ENCODE data around the gene C17orf75. TPM values are rescaled to one million over a fixed set of nuclear protein-coding genes. Genes with fewer than 3 reads are reported as not detected.

Gene C17orf75
- polyA plus RNA-seq, 3 donors = 4.1 to 5.7 (median 5.0) TPM

DNA sequence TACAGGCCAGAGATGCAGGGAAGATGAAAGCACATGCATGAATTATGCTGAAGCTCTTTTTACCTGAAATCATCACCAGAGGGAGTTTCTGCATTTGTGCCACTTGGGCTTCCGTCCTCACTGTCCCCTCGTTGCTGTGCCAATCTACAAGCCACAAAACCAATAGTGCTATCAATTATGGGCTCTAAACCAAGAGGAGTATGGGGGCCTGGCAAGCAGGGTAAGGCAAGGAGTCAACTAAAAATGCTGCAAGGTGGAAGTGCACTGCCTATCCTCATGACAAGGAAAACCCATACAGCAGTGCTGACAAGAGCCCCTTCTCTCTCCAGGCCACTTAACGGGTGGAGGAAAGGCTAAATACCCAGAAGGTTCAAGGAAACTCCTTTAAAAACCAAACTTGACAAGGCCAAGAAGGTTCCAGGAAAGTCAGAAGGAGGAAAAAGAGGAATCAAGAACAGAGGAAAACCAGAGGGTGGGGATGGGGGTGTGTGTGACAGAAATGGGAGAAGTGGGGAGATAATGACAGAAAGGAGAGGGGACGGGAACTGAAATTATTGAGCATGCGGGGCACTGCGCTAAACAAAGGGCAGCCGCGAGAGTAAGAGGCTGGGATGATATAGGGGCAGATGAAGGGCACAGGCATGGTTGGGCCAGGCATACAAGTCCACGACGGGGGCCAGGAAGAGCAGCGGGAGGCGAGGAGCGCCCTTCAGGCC, 674 bp downstream of the C17orf75 start:
- H3K9ac ChIP-seq (ENCODE audit: insufficient read depth, low read length, poor library complexity, severe bottlenecking) = peak overlapping the region; percentile 55
- no peaks in the 10 kb centered on the region for H3K79me2 ChIP-seq (ENCODE audit: insufficient read depth, low read length)
- intact Hi-C loops (cut with micrococcal nuclease) = loop anchor here in 1 of 2 donors (5.0 kb wide), 1 partner anchor 89 kb away; no protein-coding TSS in a partner anchor
- Mint-ChIP-seq H3K36me3 (peaks cover 17 to 26% of the 10 kb centered on the region in 2 donors), H3K27ac (peak overlapping the region; percentile 85 to 94 (median 92)), H3K9me3 (no peaks in the 10 kb centered on the region), H3K4me3 (peak overlapping the region; percentile 90 to 93), H3K27me3 (ENCODE audit: low read depth in 3 of 3) (peaks cover 0 to 3% (median 2%) of the 10 kb centered on the region in 3 donors), H3K4me1 (peaks cover 31% of the 10 kb centered on the region)
- H3K36me3 ChIP-seq (replicated peaks in 1 of 2; ENCODE audit: control insufficient read depth in 1 of 2, insufficient read depth in 2 of 2, low read length in 2 of 2) = peaks cover 4 to 25% of the 10 kb centered on the region in 2 donors
- H3K27me3 ChIP-seq (ENCODE audit: control insufficient read depth in 2 of 2, insufficient read depth in 2 of 2, low read length in 2 of 2) = no peaks in the 10 kb centered on the region
- 0% methylated on average over 7 of the region's 13 CpGs for WGBS (ENCODE audit: insufficient coverage)
- peak overlapping the region; percentile 73 to 78 (median 75) for H3K4me3 ChIP-seq (replicated peaks in 1 of 3; ENCODE audit: low read depth in 2 of 3, low read length in 3 of 3)
- peaks cover 23 to 32% of the 10 kb centered on the region in 2 donors for H3K4me1 ChIP-seq (ENCODE audit: control insufficient read depth in 1 of 2, insufficient read depth in 2 of 2, low read length in 2 of 2)
- H3K27ac ChIP-seq (ENCODE audit: low read depth in 1 of 2, low read length in 2 of 2) = peak overlapping the region; percentile 60 to 78
- H4K20me1 ChIP-seq (ENCODE audit: insufficient read depth, low read length) = no peaks in the 10 kb centered on the region
- no peaks in the 10 kb centered on the region for H3K9me3 ChIP-seq (replicated peaks in 1 of 2; ENCODE audit: control insufficient read depth in 1 of 2, insufficient read depth in 1 of 2, low read length in 2 of 2)
- H2AFZ ChIP-seq (ENCODE audit: insufficient read depth, low read depth, low read length, poor library complexity, severe bottlenecking) = peak overlapping the region; percentile 94
- DNase-seq = peak in 2 of 3 donors; percentile 26 to 28
- TF ChIP-seq, protein P1, sequence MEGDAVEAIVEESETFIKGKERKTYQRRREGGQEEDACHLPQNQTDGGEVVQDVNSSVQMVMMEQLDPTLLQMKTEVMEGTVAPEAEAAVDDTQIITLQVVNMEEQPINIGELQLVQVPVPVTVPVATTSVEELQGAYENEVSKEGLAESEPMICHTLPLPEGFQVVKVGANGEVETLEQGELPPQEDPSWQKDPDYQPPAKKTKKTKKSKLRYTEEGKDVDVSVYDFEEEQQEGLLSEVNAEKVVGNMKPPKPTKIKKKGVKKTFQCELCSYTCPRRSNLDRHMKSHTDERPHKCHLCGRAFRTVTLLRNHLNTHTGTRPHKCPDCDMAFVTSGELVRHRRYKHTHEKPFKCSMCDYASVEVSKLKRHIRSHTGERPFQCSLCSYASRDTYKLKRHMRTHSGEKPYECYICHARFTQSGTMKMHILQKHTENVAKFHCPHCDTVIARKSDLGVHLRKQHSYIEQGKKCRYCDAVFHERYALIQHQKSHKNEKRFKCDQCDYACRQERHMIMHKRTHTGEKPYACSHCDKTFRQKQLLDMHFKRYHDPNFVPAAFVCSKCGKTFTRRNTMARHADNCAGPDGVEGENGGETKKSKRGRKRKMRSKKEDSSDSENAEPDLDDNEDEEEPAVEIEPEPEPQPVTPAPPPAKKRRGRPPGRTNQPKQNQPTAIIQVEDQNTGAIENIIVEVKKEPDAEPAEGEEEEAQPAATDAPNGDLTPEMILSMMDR (IDR thresholded peaks at IDR 0.05) = no peak
- peak overlapping the region; percentile 77 for H3K4me2 ChIP-seq (replicated peaks; ENCODE audit: extremely low read depth, low read length, poor library complexity, severe bottlenecking)

DNA sequence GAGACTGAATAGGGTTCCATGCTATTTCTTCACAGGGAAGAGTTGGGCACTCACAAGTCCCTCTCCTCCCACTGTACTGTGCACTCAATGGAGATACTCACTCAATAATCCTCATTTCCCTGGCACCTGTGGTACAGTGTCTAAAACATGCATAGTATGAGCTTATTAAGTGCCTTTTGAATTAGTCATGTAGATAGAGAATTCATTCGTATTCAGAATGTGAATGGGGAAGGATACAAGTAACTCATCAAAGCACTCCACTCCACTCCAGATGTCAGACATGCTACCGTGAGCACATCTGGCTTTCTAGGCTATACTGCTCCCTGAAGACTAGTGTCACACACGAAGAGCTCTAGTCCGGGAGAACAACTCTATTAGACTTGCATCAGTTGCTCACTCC, 6.3 kb downstream of the C17orf75 start:
- no peak overlapping the region for H3K4me3 Mint-ChIP-seq

More for the DNA sequence above, 6.3 kb downstream of the C17orf75 start:
- Histone ChIP-seq H2AFZ (ENCODE audit: insufficient read depth, low read depth, low read length, poor library complexity, severe bottlenecking) (no peak overlapping the region), H3K4me2 (replicated peaks; ENCODE audit: extremely low read depth, low read length, poor library complexity, severe bottlenecking) (no peak overlapping the region), H3K9me3 (replicated peaks in 1 of 2; ENCODE audit: control insufficient read depth in 1 of 2, insufficient read depth in 1 of 2, low read length in 2 of 2) (no peaks in the 10 kb centered on the region), H3K36me3 (replicated peaks in 1 of 2; ENCODE audit: control insufficient read depth in 1 of 2, insufficient read depth in 2 of 2, low read length in 2 of 2) (peaks cover 17 to 51% of the 10 kb centered on the region in 2 donors), H3K27me3 (ENCODE audit: control insufficient read depth in 2 of 2, insufficient read depth in 2 of 2, low read length in 2 of 2) (no peaks in the 10 kb centered on the region), H3K4me3 (replicated peaks in 1 of 3; ENCODE audit: low read depth in 2 of 3, low read length in 3 of 3) (no peak overlapping the region), H3K4me1 (ENCODE audit: control insufficient read depth in 1 of 2, insufficient read depth in 2 of 2, low read length in 2 of 2) (peaks cover 22 to 23% of the 10 kb centered on the region in 2 donors), H3K9ac (ENCODE audit: insufficient read depth, low read length, poor library complexity, severe bottlenecking) (no peak overlapping the region), H3K79me2 (ENCODE audit: insufficient read depth, low read length) (peaks cover 4% of the 10 kb centered on the region), H3K27ac (ENCODE audit: low read depth in 1 of 2, low read length in 2 of 2) (no peak overlapping the region), H4K20me1 (ENCODE audit: insufficient read depth, low read length) (no peaks in the 10 kb centered on the region)
- no CpG with 5 or more reads among the region's 4 CpGs for WGBS (ENCODE audit: insufficient coverage)
- DNase-seq = no peak
- Mint-ChIP-seq H3K36me3 (peaks cover 33 to 43% of the 10 kb centered on the region in 2 donors), H3K27me3 (ENCODE audit: low read depth in 3 of 3) (peaks cover 0 to 2% (median 0%) of the 10 kb centered on the region in 3 donors), H3K4me1 (peaks cover 21% of the 10 kb centered on the region), H3K27ac (no peak overlapping the region), H3K9me3 (no peaks in the 10 kb centered on the region)
- intact Hi-C loops (cut with micrococcal nuclease) = no loop called here
- TF ChIP-seq, protein P1 (IDR thresholded peaks at IDR 0.05) = no peak

Data from CD14-positive monocyte (primary cell).